ENCODE results near the gene IL18R1.

Gene IL18R1, protein sequence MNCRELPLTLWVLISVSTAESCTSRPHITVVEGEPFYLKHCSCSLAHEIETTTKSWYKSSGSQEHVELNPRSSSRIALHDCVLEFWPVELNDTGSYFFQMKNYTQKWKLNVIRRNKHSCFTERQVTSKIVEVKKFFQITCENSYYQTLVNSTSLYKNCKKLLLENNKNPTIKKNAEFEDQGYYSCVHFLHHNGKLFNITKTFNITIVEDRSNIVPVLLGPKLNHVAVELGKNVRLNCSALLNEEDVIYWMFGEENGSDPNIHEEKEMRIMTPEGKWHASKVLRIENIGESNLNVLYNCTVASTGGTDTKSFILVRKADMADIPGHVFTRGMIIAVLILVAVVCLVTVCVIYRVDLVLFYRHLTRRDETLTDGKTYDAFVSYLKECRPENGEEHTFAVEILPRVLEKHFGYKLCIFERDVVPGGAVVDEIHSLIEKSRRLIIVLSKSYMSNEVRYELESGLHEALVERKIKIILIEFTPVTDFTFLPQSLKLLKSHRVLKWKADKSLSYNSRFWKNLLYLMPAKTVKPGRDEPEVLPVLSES

DNA sequence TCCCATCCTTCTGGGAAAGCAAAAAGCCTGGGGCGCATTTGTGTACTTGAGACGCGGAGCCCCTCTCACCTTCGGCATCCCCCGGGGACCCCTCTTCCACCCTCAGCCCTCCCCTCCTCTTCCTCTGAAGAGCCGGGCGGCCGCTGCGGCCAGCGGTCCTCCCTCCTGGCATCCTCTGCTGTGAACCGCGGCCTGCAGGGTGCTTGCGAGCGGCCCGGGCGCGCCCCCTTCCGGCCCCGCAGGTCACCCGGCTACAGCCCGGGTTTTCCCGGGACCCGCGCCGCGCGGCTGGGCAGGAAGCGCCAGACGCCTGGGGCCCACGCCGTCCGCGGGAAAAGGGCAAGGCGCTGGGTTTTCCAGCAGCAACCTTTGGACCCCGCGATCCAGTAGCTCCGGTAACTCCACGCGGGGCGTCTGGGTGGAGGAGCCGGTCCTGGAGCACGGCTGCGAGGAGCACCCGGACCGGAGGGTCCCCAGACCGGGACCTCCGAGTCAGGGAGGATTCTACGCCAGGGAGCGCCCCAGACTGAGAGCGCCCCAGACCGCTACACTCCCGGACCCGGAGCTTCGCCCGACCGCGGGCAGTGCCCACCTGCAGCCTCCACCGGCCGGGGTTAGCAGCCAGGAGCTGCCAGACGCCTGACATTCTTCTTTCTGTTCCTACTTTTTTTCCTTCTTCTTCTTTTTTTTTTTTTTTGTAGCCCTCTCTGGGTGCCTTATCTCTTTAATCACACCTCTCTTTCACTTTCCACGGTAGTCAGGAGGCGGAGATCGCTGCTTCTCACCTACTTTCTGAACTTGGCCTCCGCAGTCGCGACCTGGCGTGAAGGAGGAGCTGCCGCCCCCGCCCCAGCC is at the start of gene IL18R1:
Gene IL18R1, plus strand, starts transcription at position 271 of the 855 bp plus-strand sequence. CDS start 6,865 bp downstream, outside the sequence.
- DNase-seq, result peak; percentile 67 to 70

GRCh38 chr2:102306125-102306524 is 49.5 kb upstream of the IL18R1 start:
- no peak for DNase-seq

GRCh38 chr2:102310964-102311640 is 44.5 kb upstream of the IL18R1 start, which contains the start of gene IL1RL1:
IL1RL1 (plus strand) TSS chr2:102311563; CDS start chr2:102338265, 26,702 bp downstream.
- no peak for DNase-seq

DNA sequence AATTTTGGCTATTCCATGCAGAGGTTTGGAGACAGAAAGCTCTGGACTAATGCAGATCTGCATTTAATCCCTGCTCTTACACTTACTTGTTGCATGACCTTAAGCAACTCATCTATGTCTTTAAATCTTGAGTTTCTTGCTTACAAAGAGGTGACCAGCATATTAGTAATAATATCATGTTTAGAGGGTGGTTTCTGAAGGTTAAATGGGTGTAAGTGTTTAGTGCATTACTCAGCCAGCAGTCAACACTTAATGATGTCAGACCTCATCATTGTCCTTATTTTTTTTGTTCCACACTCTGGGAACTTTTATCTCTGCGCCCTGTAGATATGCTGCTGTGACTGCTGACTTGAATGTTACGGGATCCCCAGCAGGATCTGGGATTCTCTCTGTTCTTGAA is 42.6 kb upstream of the IL18R1 start:
- DNase-seq, result no peak

- DNase-seq, result no peak
Observed at GRCh38 chr2:102313471-102313870, 42.1 kb upstream of the IL18R1 start.

GRCh38 chr2:102313950-102314349 is 41.6 kb upstream of the IL18R1 start:
- DNase-seq, result no peak

- DNase-seq, result no peak
Observed at GRCh38 chr2:102315921-102316320, 39.7 kb upstream of the IL18R1 start.

- DNase-seq, result no peak
Observed at GRCh38 chr2:102317715-102318114, 37.9 kb upstream of the IL18R1 start.

DNA sequence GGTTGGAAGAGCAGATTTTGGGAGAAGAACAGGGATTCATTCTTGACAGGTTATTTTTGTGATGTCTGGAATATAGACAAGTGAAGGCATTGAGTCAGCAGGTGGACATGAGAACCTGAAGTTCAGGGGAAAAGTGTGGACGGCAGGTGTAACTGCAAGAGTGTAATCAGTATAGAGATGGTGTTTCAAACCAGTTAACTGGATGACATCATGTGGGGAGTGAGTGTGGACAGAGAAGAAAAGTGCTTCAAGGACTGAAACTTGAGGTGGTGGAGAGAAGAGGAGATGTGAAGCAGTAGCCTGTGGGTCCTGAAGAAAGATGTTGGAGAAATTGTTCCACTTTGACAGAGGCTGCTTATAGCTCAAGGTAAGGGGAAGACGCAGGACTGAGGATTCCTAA is 37.2 kb upstream of the IL18R1 start:
- no peak for DNase-seq

DNA sequence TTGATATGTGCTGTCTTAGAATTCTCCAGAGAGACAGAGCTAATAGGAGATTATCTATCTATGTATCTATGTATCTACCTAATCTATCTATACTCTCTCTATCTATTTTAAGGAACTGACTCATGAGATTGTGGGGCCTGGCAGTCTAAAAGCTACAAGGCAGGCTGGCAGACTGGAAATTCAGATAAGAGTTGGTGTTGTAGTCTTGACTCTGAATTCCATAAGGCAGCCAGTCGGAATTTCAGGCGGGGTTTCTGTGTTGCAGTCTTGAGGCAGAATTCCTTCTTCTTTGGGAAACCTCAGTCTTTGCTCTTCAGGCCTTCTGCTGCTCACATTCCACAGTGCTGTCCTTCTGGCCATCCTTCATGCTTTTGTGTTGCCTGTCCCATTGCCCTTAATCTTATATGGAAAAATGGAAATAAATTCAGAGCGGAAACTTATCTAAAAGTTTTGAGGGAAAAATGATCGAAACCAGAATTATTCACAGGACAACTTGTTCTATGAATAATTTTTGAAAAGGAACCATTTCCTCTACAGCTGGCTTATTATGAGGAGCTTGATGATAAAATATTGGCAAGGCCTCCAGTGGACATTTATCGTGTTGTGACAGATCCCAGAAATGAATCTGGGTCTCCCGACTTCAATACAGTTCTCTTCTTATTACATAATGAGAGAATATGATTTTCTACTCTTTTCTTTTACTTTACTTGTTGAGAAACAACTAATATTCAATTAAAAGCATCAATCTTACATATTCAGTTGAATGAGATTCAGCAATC is 33.5 kb upstream of the IL18R1 start:
- DNase-seq, result no peak

DNA sequence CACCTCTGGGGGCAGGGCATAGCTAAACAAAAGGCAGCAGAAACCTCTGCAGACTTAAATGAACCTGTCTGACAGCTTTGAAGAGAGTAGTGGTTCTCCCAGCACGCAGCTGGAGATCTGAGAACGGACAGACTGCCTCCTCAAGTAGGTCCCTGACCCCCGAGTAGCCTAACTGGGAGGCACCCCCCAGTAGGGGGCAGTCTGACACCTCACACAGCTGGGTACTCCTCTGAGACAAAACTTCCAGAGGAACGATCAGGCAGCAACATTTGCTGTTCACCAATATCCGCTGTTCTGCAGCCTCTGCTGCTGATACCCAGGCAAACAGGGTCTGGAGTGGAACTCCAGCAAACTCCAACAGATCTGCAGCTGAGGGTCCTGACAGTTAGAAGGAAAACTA is 30.7 kb upstream of the IL18R1 start:
- DNase-seq, result peak in 1 of 2 donors; percentile 17

DNA sequence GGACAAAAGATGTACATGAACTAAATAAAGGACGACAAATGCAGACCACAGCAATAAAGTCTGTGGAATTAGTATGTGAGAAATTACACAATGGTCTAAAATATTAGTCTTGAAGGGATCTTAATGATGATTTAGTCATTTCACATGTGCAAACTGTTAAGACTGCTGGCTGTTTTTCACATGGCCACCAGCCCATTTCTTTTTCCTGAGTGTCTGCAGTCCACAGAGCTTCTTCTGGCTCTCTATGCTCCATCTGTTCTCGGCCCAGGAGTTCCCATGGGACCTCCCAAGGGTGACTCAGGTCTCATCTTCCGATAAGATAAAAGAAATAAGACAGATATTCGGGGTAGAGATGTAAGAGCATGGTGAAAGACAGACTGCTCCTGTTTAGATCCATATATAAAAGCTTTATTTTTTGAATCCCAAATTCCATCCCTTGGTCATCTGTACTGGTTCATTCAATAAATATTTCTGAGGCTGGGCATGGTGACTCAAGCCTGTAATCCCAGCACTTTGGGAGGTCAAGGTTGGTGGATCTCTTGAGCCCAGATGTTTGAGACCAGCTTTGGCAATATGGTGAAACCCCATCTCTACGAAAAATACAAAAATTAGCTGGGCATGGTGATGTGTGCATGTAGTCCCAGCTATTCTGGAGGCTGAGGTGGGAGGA is 24.1 kb upstream of the IL18R1 start:
- no peak for DNase-seq

- DNase-seq, result no peak
Observed at GRCh38 chr2:102334486-102334885, 21.1 kb upstream of the IL18R1 start.

DNA sequence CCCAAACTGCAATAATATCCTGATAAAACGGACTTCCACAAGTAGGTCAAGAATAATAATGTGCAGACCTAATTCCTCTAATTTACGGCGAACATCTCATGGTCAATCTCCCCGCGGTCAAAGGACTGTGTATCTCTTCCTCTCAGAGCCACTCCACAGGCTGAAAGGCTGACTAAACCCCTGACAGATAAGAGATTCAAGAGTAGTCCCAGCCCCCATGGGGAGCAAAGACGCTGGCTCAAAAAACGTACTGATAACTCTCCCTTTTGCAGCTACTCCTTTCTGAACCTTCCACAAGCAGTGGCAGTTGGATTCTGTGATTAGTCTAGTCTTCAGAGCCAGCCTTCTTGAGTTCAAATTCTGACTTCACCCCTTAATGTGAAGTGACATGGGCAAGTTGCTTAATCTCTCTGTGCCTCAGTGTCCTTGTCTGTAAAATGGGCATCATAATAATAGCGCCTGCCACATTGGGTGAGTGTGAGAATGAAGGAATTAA is 19.7 kb upstream of the IL18R1 start:
- no peak for DNase-seq

DNA sequence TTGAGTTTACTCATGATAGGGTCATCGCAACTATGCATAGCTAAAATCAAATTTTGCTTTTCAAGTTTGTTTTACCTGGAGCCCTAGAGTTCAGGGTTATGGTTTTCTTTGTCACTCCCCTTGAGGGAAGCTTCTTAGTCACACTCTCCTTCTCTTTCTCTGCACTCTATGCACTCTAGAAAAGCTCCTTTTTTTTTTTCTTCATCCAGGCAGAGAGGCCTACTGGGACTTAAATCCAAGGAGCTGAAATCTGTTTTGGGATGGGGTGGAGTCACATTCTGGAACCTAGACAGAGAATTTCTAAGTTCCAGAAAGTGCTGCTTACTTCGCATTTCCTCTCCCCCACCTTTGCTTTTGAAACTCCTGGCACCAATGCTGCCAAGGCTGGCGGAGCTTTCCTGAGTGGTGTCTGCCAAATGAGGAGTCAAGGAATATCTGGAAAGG is 19.1 kb upstream of the IL18R1 start:
- no peak for DNase-seq

DNA sequence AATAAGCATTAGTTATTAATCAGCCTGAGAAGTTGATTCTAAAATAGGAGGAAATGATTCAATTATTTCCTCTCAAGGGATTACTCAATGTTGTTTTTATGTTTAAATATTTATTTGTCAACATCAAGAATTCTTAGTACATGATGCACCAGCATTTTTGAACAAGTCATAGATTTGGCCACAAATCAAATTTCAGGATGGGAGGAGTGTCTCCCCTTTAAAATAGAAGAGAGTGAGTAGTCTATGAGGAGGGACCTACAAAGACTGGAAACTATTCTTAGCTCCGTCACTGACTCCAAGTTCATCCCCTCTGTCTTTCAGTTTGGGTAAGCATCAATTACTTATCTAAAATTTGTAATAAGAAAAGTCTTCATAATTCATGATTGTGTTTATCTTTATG is 18.6 kb upstream of the IL18R1 start:
- DNase-seq, result no peak

GRCh38 chr2:102337481-102338386 is 17.9 kb upstream of the IL18R1 start:
- DNase-seq, result no peak

DNA sequence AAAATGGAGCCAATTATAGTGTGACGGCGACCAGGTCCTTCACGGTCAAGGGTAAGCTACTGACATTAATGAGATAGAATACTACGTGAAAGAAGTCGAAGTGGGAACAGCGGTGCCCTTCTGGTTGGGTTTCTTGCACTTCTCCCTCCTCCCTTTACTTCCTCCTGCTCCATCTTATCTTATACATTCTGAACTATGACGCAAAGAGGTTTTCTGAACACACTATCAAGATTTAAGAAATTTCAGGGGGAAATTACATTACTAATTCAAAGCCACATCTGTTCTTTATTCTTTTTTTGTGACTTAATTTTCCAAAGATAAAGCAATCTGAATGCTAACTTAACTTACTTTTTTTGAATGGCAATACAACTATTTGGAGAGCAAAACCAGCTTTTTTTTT is 14.8 kb upstream of the IL18R1 start:
- no peak for DNase-seq

DNA sequence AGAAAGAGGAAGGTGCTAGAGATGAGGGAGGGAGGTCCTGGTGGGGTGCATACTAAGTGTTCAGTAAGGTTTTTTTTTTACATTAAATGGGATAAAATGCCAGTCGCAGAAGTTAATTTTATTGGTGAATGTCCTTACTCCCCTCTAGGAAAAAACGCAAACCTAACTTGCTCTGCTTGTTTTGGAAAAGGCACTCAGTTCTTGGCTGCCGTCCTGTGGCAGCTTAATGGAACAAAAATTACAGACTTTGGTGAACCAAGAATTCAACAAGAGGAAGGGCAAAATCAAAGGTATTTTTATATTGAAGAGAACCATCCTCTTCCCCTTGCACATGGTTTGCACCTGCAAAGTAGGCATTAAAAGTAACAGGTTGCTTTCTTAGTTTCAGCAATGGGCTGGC is 12.7 kb upstream of the IL18R1 start:
- DNase-seq, result no peak

DNA sequence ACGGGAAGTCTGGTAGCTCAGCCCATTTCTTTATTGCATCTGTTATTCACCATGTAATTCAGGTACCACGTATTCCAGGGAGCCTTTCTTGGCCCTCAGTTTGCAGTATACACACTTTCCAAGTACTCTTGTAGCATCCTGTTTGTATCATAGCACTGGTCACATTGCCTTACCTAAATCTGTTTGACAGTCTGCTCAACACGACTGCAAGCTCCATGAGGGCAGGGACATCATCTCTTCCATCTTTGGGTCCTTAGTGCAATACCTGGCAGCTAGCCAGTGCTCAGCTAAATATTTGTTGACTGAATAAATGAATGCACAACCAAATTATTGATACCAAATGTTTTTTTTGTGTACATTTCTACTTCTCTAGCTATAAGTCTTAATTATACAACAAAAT is 11.2 kb upstream of the IL18R1 start:
- no peak for DNase-seq

Data from CD4-positive, alpha-beta T cell treated with Interleukin-4 for 1 hour (primary cell).